MG63 (cell line): ENCODE data around the gene DNAJB2. TPM values are rescaled to one million over a fixed set of nuclear protein-coding genes. Genes with fewer than 3 reads are reported as not detected.
"Not testable (repeated sequence)": the region's sequence is repeated elsewhere in the genome, so short reads cannot be mapped to it uniquely, and the experiment has no call there.

ENCODE experiments used
- DNase-seq: peaks from one replicate; pipeline ENCODE4 v3.0.0-alpha.2; 2020
- H3K27me3 ChIP-seq: fragments of 250-450 bp; sonication (Bioruptor Pico); 2 replicates; pipeline ENCODE4 v1.5.1; 2020; ENCODE audit warnings: mild to moderate bottlenecking, moderate library complexity
- H3K36me3 ChIP-seq: fragments of 250-450 bp; sonication (Bioruptor Pico); 2 replicates; pipeline ENCODE4 v1.5.1; 2020; ENCODE audit warnings: mild to moderate bottlenecking, moderate library complexity
- H3K4me3 ChIP-seq: fragments of 250-450 bp; sonication (Bioruptor Pico); 2 replicates; pipeline ENCODE4 v1.5.1; 2020; ENCODE audit warnings: mild to moderate bottlenecking, moderate library complexity
- H3K9me3 ChIP-seq: fragments of 250-450 bp; sonication (Bioruptor Pico); 2 replicates; pipeline ENCODE4 v1.5.1; 2020; ENCODE audit warnings: mild to moderate bottlenecking, moderate library complexity
- total RNA-seq: library from RNA; depleted of rRNA; stranded (reverse); fragments of >200 nt; shearing (Covaris generic); gene quantifications from 2 replicates; pipeline ENCODE4 v1.2.3, GENCODE V29; 2014; ENCODE audit warnings: low replicate concordance

Gene DNAJB2
- total RNA-seq, 1 experiment from 2014 or later = 56.4 TPM

GRCh38 chr2:219277703-219278654, 1.2 kb upstream of the DNAJB2 start:
- H3K27me3 ChIP-seq = no peaks in the 10 kb centered on the region
- H3K9me3 ChIP-seq = no peaks in the 10 kb centered on the region
- peak; percentile 62 for DNase-seq
- H3K36me3 ChIP-seq = peaks cover 19% of the 10 kb centered on the region
- no peak overlapping the region for H3K4me3 ChIP-seq

DNA sequence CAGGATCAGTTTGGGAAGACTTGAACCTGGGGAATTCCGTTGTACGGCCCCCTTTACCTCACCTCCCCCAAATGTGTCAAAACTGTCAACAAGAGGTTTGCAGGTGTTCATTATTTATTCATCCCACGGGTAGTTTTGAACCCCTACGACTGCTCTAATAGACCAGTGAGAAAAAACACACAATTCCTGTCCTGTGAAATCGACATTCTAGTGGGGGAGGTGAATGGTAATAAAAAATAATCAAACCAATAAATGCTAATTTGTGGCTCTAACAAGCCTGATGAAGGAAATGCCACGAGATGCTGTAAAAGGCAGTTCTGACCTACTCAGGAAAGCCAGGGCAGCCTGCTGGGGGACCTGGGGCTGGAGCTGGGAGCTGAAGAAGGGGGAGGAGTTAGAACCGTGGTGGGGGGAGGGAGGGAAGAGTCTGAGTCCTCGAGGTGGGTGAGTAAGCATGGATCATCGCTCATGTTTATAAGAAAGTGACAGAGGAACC, 463 bp upstream of the DNAJB2 start:
- H3K9me3 ChIP-seq = no peaks in the 10 kb centered on the region
- no peaks in the 10 kb centered on the region for H3K27me3 ChIP-seq
- no peak for DNase-seq
- peak overlapping the region; percentile 58 for H3K4me3 ChIP-seq
- H3K36me3 ChIP-seq = peaks cover 21% of the 10 kb centered on the region

- no peak for DNase-seq
- Histone ChIP-seq H3K9me3 (no peaks in the 10 kb centered on the region), H3K4me3 (peak overlapping the region; percentile 58), H3K27me3 (no peaks in the 10 kb centered on the region), H3K36me3 (peaks cover 23% of the 10 kb centered on the region)
These were observed 850 bp downstream of the DNAJB2 start for GRCh38 chr2:219279916-219280516.

- H3K9me3 ChIP-seq = no peaks in the 10 kb centered on the region
- no peaks in the 10 kb centered on the region for H3K27me3 ChIP-seq
- H3K36me3 ChIP-seq = peaks cover 27% of the 10 kb centered on the region
- no peak for DNase-seq
- H3K4me3 ChIP-seq = no peak overlapping the region
These were observed 1.5 kb downstream of the DNAJB2 start for GRCh38 chr2:219280651-219281050.

GRCh38 chr2:219281588-219281987, 2.4 kb downstream of the DNAJB2 start:
- DNase-seq = no peak
- peaks cover 30% of the 10 kb centered on the region for H3K36me3 ChIP-seq
- H3K4me3 ChIP-seq = no peak overlapping the region
- no peaks in the 10 kb centered on the region for H3K9me3 ChIP-seq
- no peaks in the 10 kb centered on the region for H3K27me3 ChIP-seq

GRCh38 chr2:219282375-219282774, 3.2 kb downstream of the DNAJB2 start:
- no peak for DNase-seq
- Histone ChIP-seq H3K4me3 (no peak overlapping the region), H3K27me3 (no peaks in the 10 kb centered on the region), H3K9me3 (no peaks in the 10 kb centered on the region), H3K36me3 (peaks cover 34% of the 10 kb centered on the region)

- Histone ChIP-seq H3K27me3 (no peaks in the 10 kb centered on the region), H3K36me3 (peaks cover 34% of the 10 kb centered on the region), H3K9me3 (no peaks in the 10 kb centered on the region), H3K4me3 (no peak overlapping the region)
- no peak for DNase-seq
These were observed 3.9 kb downstream of the DNAJB2 start for GRCh38 chr2:219282943-219283581.

DNA sequence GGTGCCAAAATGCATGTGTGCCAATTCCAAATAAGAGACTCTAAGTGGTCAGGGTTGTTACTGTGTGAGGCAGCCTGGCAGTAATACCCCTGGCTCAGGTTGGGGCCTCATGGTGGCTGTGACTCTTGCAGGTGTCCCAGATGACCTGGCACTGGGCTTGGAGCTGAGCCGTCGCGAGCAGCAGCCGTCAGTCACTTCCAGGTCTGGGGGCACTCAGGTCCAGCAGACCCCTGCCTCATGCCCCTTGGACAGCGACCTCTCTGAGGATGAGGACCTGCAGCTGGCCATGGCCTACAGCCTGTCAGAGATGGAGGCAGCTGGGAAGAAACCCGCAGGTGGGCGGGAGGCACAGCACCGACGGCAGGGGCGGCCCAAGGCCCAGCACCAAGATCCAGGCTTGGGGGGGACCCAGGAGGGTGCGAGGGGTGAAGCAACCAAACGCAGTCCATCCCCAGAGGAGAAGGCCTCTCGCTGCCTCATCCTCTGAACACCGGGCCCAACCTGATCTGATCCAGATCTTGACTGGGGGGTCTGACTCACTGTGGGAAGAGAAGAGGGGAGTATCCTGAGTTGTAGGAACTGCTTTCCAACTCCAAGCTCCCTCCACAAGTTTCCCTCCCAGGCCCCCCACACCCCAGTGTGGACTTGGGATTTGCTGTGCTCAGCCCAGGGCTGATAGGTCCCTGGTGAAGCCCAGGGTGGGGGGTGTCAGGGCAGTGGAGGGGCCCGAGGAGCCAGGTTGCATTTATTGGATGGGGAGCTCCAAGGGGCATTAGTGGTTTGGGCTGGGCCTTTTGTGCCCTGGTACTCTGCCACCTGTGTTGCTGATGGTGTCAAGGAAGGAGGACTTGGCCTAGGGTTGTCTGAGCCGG, 5.6 kb downstream of the DNAJB2 start:
- H3K27me3 ChIP-seq = no peaks in the 10 kb centered on the region
- no peak for DNase-seq
- H3K4me3 ChIP-seq = no peak overlapping the region
- peaks cover 34% of the 10 kb centered on the region for H3K36me3 ChIP-seq
- no peaks in the 10 kb centered on the region for H3K9me3 ChIP-seq

DNA sequence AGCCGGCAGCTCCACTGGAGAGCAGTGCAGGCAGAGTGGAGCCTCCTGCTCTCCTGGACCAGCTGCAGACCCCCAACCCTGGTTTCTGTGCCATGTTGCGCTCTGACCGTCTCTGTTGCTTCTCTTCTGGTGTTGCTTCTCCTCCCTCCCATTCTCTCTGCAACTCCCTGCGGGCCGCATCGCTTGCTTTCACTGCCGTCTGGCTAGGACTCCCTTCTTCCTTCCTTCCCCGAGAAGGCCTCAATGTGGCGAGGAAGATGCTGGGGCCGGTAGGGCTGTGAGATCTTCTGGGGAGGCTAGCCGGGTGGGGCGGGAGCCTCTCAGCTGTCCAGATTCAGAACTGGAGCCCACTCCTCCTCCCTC, 6.2 kb downstream of the DNAJB2 start:
- no peak overlapping the region for H3K4me3 ChIP-seq
- H3K36me3 ChIP-seq = peaks cover 32% of the 10 kb centered on the region
- H3K27me3 ChIP-seq = no peaks in the 10 kb centered on the region
- H3K9me3 ChIP-seq = no peaks in the 10 kb centered on the region
- DNase-seq = no peak

GRCh38 chr2:219285894-219286425, 6.8 kb downstream of the DNAJB2 start:
- Histone ChIP-seq H3K9me3 (no peaks in the 10 kb centered on the region), H3K36me3 (peaks cover 26% of the 10 kb centered on the region), H3K4me3 (no peak overlapping the region), H3K27me3 (no peaks in the 10 kb centered on the region)
- DNase-seq = peak; percentile 42

DNA sequence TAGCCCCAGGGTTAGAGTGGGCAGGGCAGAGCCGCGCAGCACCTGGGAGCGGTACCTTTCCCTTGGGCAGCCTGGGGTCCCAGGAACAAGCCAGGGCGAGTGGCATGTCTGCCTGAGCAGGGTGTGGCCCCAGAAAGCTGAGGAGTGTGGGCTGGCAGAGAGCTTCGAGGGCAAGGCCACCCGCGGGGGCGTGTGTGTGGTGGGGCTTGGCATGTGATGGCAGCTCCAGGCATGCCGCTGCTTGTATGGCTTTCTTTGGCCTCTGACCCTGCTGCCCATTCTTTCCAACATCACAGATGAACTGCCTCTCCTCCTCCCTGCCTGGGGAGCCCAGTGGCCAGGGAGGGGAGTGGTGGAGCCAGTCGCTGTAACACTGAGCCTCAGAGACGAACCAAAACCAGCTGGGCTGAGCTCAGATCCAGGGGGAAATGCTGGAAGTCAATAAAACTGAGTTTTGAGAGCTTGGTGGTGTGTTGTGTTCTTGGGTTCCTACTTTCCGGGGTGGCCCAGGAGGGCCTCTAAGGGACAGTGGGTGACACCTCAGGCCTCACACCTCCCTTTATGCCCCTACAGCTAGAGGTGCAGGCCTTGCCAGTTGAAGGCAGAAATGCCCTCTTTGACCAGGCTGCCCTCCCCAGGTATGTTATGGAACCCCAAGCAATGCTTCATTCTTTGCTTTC, 7.4 kb downstream of the DNAJB2 start:
- no peaks in the 10 kb centered on the region for H3K27me3 ChIP-seq
- no peaks in the 10 kb centered on the region for H3K9me3 ChIP-seq
- peak; percentile 95 for DNase-seq
- H3K36me3 ChIP-seq = peaks cover 20% of the 10 kb centered on the region
- no peak overlapping the region for H3K4me3 ChIP-seq

DNA sequence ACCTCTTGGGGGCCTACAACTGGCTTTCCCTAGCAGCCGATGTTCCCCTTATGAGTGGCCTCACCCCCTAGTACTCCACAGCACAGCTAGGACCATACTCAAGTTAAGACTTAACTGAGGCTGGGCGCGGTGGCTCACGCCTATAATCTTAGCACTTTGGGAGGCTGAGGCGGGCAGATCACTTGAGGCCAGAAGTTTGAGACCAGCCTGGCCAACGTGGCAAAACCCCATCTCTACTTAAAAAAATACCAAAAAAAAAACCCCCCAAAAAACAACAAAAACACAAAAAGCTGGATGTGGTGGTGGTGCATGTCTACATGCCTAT, 7.9 kb downstream of the DNAJB2 start:
- H3K4me3 ChIP-seq, H3K27me3 ChIP-seq, H3K9me3 ChIP-seq, DNase-seq: not testable (repeated sequence)
- peaks cover 20% of the 10 kb centered on the region for H3K36me3 ChIP-seq

DNA sequence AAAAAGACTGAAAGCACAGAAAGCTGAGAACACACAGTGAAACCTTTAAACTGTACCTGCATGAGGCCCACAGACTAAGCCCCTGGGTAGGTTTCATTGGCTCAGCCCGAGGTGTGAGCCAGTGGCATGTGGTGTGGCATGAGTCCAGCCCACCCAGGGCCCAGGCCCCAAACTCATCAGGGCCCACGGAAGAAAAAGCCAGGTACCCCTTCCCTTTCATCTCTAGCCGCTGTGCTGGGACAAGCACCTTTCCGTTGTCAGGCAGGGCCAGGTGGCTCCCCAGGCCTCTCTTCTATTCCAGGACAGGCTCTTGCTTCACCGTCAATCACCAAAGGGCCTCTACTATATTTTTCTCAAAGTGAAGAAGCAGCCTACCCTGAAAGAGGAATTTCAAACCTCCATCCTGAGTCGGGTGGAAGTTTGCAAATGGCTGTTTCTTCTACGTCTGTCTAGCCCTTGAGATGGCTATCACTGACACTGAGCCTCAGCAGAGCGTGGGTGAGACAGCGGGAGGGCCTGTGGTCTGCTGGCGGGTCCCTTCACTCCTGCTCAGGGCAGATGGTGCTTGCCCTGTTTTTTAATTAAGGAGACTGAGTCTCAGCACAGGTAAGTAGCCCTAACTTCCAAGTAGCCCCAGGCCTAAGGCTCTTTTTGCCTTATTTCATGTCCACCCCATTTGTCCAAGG, 8.6 kb downstream of the DNAJB2 start:
- Histone ChIP-seq H3K9me3 (no peaks in the 10 kb centered on the region), H3K27me3 (no peaks in the 10 kb centered on the region), H3K36me3 (peaks cover 17% of the 10 kb centered on the region), H3K4me3 (no peak overlapping the region)
- DNase-seq = no peak

DNA sequence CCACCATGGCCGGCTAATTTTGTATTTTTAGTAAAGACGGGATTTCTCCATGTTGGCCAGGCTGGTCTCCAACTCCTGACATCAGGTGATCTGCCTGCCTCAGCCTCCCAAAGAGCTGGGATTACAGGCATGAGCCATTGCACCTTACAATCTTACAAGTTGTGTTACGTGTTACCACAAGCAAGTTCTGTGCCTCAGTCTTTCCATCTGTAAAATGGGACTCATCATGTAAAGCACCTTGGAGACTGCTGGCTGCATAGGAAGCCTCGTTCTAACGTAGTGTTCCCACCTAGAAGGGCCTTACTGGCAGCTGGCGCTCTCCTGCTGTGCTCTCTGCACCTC, 10.0 kb downstream of the DNAJB2 start:
- Histone ChIP-seq H3K4me3 (no peak overlapping the region), H3K27me3 (no peaks in the 10 kb centered on the region), H3K9me3 (no peaks in the 10 kb centered on the region), H3K36me3 (peaks cover 11% of the 10 kb centered on the region)
- no peak for DNase-seq

GRCh38 chr2:219289537-219290361, 10.6 kb downstream of the DNAJB2 start:
- peak; percentile 85 for DNase-seq
- no peaks in the 10 kb centered on the region for H3K9me3 ChIP-seq
- H3K36me3 ChIP-seq = peaks cover 11% of the 10 kb centered on the region
- H3K4me3 ChIP-seq = no peak overlapping the region
- H3K27me3 ChIP-seq = no peaks in the 10 kb centered on the region
